Measurements from ENCODE around the gene SIK2.

SIK2 gene

GRCh38 chr11:111570796-111571195 is 31.5 kb upstream of the SIK2 start:
- H3K4me3 ChIP-seq (ENCODE audit: low read depth, low read length), result no peak overlapping the region
- DNase-seq (ENCODE audit: low read depth), result no peak
- no peak for TF ChIP-seq CTCF (IDR thresholded peaks at IDR 0.05; ENCODE audit: low read depth, low read length, missing control alignments)

GRCh38 chr11:111571829-111572501 is 30.3 kb upstream of the SIK2 start:
- DNase-seq (ENCODE audit: low read depth), result no peak
- H3K4me3 ChIP-seq (ENCODE audit: low read depth, low read length), result no peak overlapping the region
- TF ChIP-seq CTCF (IDR thresholded peaks at IDR 0.05; ENCODE audit: low read depth, low read length, missing control alignments), result no peak

- no peak for DNase-seq (ENCODE audit: low read depth)
- no peak overlapping the region for H3K4me3 ChIP-seq (ENCODE audit: low read depth, low read length)
- no peak for TF ChIP-seq CTCF (IDR thresholded peaks at IDR 0.05; ENCODE audit: low read depth, low read length, missing control alignments)
Observed at GRCh38 chr11:111572581-111572980, 29.7 kb upstream of the SIK2 start.

- H3K4me3 ChIP-seq (ENCODE audit: low read depth, low read length), result no peak overlapping the region
- TF ChIP-seq CTCF (IDR thresholded peaks at IDR 0.05; ENCODE audit: low read depth, low read length, missing control alignments), result no peak
- no peak for DNase-seq (ENCODE audit: low read depth)
Observed at GRCh38 chr11:111573821-111574249, 28.4 kb upstream of the SIK2 start.

- TF ChIP-seq CTCF (IDR thresholded peaks at IDR 0.05; ENCODE audit: low read depth, low read length, missing control alignments), result no peak
- H3K4me3 ChIP-seq (ENCODE audit: low read depth, low read length), result no peak overlapping the region
- DNase-seq (ENCODE audit: low read depth), result no peak
Observed at GRCh38 chr11:111574373-111575225, 27.6 kb upstream of the SIK2 start.

GRCh38 chr11:111575740-111576139 is 26.5 kb upstream of the SIK2 start:
- DNase-seq (ENCODE audit: low read depth), result no peak
- no peak overlapping the region for H3K4me3 ChIP-seq (ENCODE audit: low read depth, low read length)
- no peak for TF ChIP-seq CTCF (IDR thresholded peaks at IDR 0.05; ENCODE audit: low read depth, low read length, missing control alignments)

Measured in GM12864 (cell line).